ENCODE results near the gene PSMD13.

PSMD13 gene

GRCh38 chr11:230431-230830, 6.3 kb upstream of the PSMD13 start:
- Histone ChIP-seq H3K36me3 (replicated peaks in 1 of 2; ENCODE audit: control insufficient read depth in 2 of 2, insufficient read depth in 2 of 2, low read length in 2 of 2) (peaks cover 0 to 36% of the 10 kb centered on the region in 2 donors), H3K27ac (replicated peaks; ENCODE audit: low read length) (no peak overlapping the region), H3K23ac (ENCODE audit: low read depth, low read length, poor library complexity) (no peak overlapping the region), H2AFZ (ENCODE audit: low read length) (no peak overlapping the region), H3K9ac (ENCODE audit: low read depth, low read length, poor library complexity) (peak overlapping the region; percentile 50), H3K9me3 (replicated peaks in 1 of 2; ENCODE audit: control insufficient read depth in 2 of 2, insufficient read depth in 1 of 2, low read depth in 1 of 2, low read length in 2 of 2) (no peaks in the 10 kb centered on the region), H2BK12ac (ENCODE audit: low read length) (no peak overlapping the region), H3K27me3 (ENCODE audit: control insufficient read depth in 3 of 3, insufficient read depth in 3 of 3, low read depth in 1 of 3, low read length in 3 of 3) (no peaks in the 10 kb centered on the region), H3K14ac (ENCODE audit: low read length) (no peak overlapping the region), H4K91ac (ENCODE audit: low read depth, low read length, poor library complexity) (no peak overlapping the region), H2AK5ac (ENCODE audit: low read depth, low read length) (no peak overlapping the region), H3K79me1 (ENCODE audit: low read depth, low read length) (peaks cover 3% of the 10 kb centered on the region), H3K18ac (ENCODE audit: low read length) (no peak overlapping the region), H2BK5ac (ENCODE audit: low read length) (no peak overlapping the region), H3K4me2 (ENCODE audit: insufficient read depth, low read length, poor library complexity, severe bottlenecking) (no peak overlapping the region), H4K8ac (ENCODE audit: low read depth, low read length) (no peak overlapping the region), H3K4ac (ENCODE audit: low read length) (no peak overlapping the region), H3K4me3 (ENCODE audit: low read length in 2 of 2) (no peak overlapping the region), H2BK15ac (ENCODE audit: low read length) (no peak overlapping the region), H2BK120ac (ENCODE audit: low read depth, low read length) (no peak overlapping the region), H3K4me1 (ENCODE audit: control insufficient read depth in 2 of 2, insufficient read depth in 1 of 2, low read depth in 1 of 2, low read length in 2 of 2) (peaks cover 0 to 2% of the 10 kb centered on the region in 2 donors)
- no CpG with 5 or more reads among the region's 10 CpGs for WGBS, 2 donors (ENCODE audit: extremely low coverage in 2 of 2, insufficient read length in 2 of 2, insufficient replicate concordance in 1 of 2)
- DNase-seq (ENCODE audit: low spot score): no peak

- WGBS, 2 donors (ENCODE audit: extremely low coverage in 2 of 2, insufficient read length in 2 of 2, insufficient replicate concordance in 1 of 2): no CpG with 5 or more reads among the region's 20 CpGs
Observed at GRCh38 chr11:232783-233565, 3.8 kb upstream of the PSMD13 start.

GRCh38 chr11:235180-235579, 1.6 kb upstream of the PSMD13 start:
- no CpG with 5 or more reads among the region's 8 CpGs for WGBS, 2 donors (ENCODE audit: extremely low coverage in 2 of 2, insufficient read length in 2 of 2, insufficient replicate concordance in 1 of 2)
- no peaks in the 10 kb centered on the region for H3K27me3 ChIP-seq (ENCODE audit: control insufficient read depth in 3 of 3, insufficient read depth in 3 of 3, low read depth in 1 of 3, low read length in 3 of 3)
- H2BK120ac ChIP-seq (ENCODE audit: low read depth, low read length): no peak overlapping the region
- peak overlapping the region; percentile 66 for H3K4me2 ChIP-seq (ENCODE audit: insufficient read depth, low read length, poor library complexity, severe bottlenecking)
- H3K18ac ChIP-seq (ENCODE audit: low read length): no peak overlapping the region
- H3K79me1 ChIP-seq (ENCODE audit: low read depth, low read length): peaks cover 6% of the 10 kb centered on the region
- H3K27ac ChIP-seq (replicated peaks; ENCODE audit: low read length): no peak overlapping the region
- H3K9ac ChIP-seq (ENCODE audit: low read depth, low read length, poor library complexity): no peak overlapping the region
- H4K91ac ChIP-seq (ENCODE audit: low read depth, low read length, poor library complexity): no peak overlapping the region
- H4K8ac ChIP-seq (ENCODE audit: low read depth, low read length): no peak overlapping the region
- peak overlapping the region; percentile 86 to 100 for H3K4me3 ChIP-seq (ENCODE audit: low read length in 2 of 2)
- no peak overlapping the region for H2BK15ac ChIP-seq (ENCODE audit: low read length)
- peaks cover 0 to 4% of the 10 kb centered on the region in 2 donors for H3K4me1 ChIP-seq (ENCODE audit: control insufficient read depth in 2 of 2, insufficient read depth in 1 of 2, low read depth in 1 of 2, low read length in 2 of 2)
- H3K9me3 ChIP-seq (replicated peaks in 1 of 2; ENCODE audit: control insufficient read depth in 2 of 2, insufficient read depth in 1 of 2, low read depth in 1 of 2, low read length in 2 of 2): no peaks in the 10 kb centered on the region
- H3K36me3 ChIP-seq (replicated peaks in 1 of 2; ENCODE audit: control insufficient read depth in 2 of 2, insufficient read depth in 2 of 2, low read length in 2 of 2): peaks cover 2 to 30% of the 10 kb centered on the region in 2 donors
- DNase-seq (ENCODE audit: low spot score): no peak
- H2AFZ ChIP-seq (ENCODE audit: low read length): no peak overlapping the region
- H3K4ac ChIP-seq (ENCODE audit: low read length): no peak overlapping the region
- no peak overlapping the region for H3K23ac ChIP-seq (ENCODE audit: low read depth, low read length, poor library complexity)
- H2BK12ac ChIP-seq (ENCODE audit: low read length): no peak overlapping the region
- H3K14ac ChIP-seq (ENCODE audit: low read length): no peak overlapping the region
- no peak overlapping the region for H2AK5ac ChIP-seq (ENCODE audit: low read depth, low read length)
- H2BK5ac ChIP-seq (ENCODE audit: low read length): no peak overlapping the region

More at GRCh38 chr11:232783-233565, 3.8 kb upstream of the PSMD13 start:
- no peak overlapping the region for H4K91ac ChIP-seq (ENCODE audit: low read depth, low read length, poor library complexity)
- no peak for DNase-seq (ENCODE audit: low spot score)
- H2BK5ac ChIP-seq (ENCODE audit: low read length): no peak overlapping the region
- no peak overlapping the region for H2BK15ac ChIP-seq (ENCODE audit: low read length)
- H3K27ac ChIP-seq (replicated peaks; ENCODE audit: low read length): no peak overlapping the region
- no peak overlapping the region for H3K4me3 ChIP-seq (ENCODE audit: low read length in 2 of 2)
- H3K9me3 ChIP-seq (replicated peaks in 1 of 2; ENCODE audit: control insufficient read depth in 2 of 2, insufficient read depth in 1 of 2, low read depth in 1 of 2, low read length in 2 of 2): no peaks in the 10 kb centered on the region
- H2BK12ac ChIP-seq (ENCODE audit: low read length): no peak overlapping the region
- H3K23ac ChIP-seq (ENCODE audit: low read depth, low read length, poor library complexity): no peak overlapping the region
- no peak overlapping the region for H3K18ac ChIP-seq (ENCODE audit: low read length)
- H3K4ac ChIP-seq (ENCODE audit: low read length): no peak overlapping the region
- H3K79me1 ChIP-seq (ENCODE audit: low read depth, low read length): peaks cover 5% of the 10 kb centered on the region
- H2AK5ac ChIP-seq (ENCODE audit: low read depth, low read length): no peak overlapping the region
- no peak overlapping the region for H2AFZ ChIP-seq (ENCODE audit: low read length)
- peaks cover 0 to 4% of the 10 kb centered on the region in 2 donors for H3K4me1 ChIP-seq (ENCODE audit: control insufficient read depth in 2 of 2, insufficient read depth in 1 of 2, low read depth in 1 of 2, low read length in 2 of 2)
- H2BK120ac ChIP-seq (ENCODE audit: low read depth, low read length): no peak overlapping the region
- no peak overlapping the region for H3K9ac ChIP-seq (ENCODE audit: low read depth, low read length, poor library complexity)
- no peak overlapping the region for H4K8ac ChIP-seq (ENCODE audit: low read depth, low read length)
- H3K27me3 ChIP-seq (ENCODE audit: control insufficient read depth in 3 of 3, insufficient read depth in 3 of 3, low read depth in 1 of 3, low read length in 3 of 3): no peaks in the 10 kb centered on the region
- H3K14ac ChIP-seq (ENCODE audit: low read length): no peak overlapping the region
- peaks cover 0 to 32% of the 10 kb centered on the region in 2 donors for H3K36me3 ChIP-seq (replicated peaks in 1 of 2; ENCODE audit: control insufficient read depth in 2 of 2, insufficient read depth in 2 of 2, low read length in 2 of 2)
- H3K4me2 ChIP-seq (ENCODE audit: insufficient read depth, low read length, poor library complexity, severe bottlenecking): no peak overlapping the region

GRCh38 chr11:235609-235996, 1.2 kb upstream of the PSMD13 start:
- DNase-seq (ENCODE audit: low spot score): no peak
- H3K18ac ChIP-seq (ENCODE audit: low read length): peak overlapping the region; percentile 96
- no peak overlapping the region for H3K4ac ChIP-seq (ENCODE audit: low read length)
- WGBS, 2 donors (ENCODE audit: extremely low coverage in 2 of 2, insufficient read length in 2 of 2, insufficient replicate concordance in 1 of 2): no CpG with 5 or more reads among the region's 13 CpGs
- no peak overlapping the region for H4K8ac ChIP-seq (ENCODE audit: low read depth, low read length)
- peak overlapping the region; percentile 89 for H3K23ac ChIP-seq (ENCODE audit: low read depth, low read length, poor library complexity)
- no peak overlapping the region for H2BK15ac ChIP-seq (ENCODE audit: low read length)
- peak overlapping the region; percentile 72 for H2BK5ac ChIP-seq (ENCODE audit: low read length)
- H3K4me3 ChIP-seq (ENCODE audit: low read length in 2 of 2): peak overlapping the region; percentile 86 to 100
- peaks cover 2 to 30% of the 10 kb centered on the region in 2 donors for H3K36me3 ChIP-seq (replicated peaks in 1 of 2; ENCODE audit: control insufficient read depth in 2 of 2, insufficient read depth in 2 of 2, low read length in 2 of 2)
- H3K4me2 ChIP-seq (ENCODE audit: insufficient read depth, low read length, poor library complexity, severe bottlenecking): peak overlapping the region; percentile 66
- H3K79me1 ChIP-seq (ENCODE audit: low read depth, low read length): peaks cover 6% of the 10 kb centered on the region
- H3K9ac ChIP-seq (ENCODE audit: low read depth, low read length, poor library complexity): peak overlapping the region; percentile 90
- peak overlapping the region; percentile 96 for H2AFZ ChIP-seq (ENCODE audit: low read length)
- H3K14ac ChIP-seq (ENCODE audit: low read length): peak overlapping the region; percentile 94
- H2BK12ac ChIP-seq (ENCODE audit: low read length): no peak overlapping the region
- no peaks in the 10 kb centered on the region for H3K9me3 ChIP-seq (replicated peaks in 1 of 2; ENCODE audit: control insufficient read depth in 2 of 2, insufficient read depth in 1 of 2, low read depth in 1 of 2, low read length in 2 of 2)
- H3K4me1 ChIP-seq (ENCODE audit: control insufficient read depth in 2 of 2, insufficient read depth in 1 of 2, low read depth in 1 of 2, low read length in 2 of 2): peaks cover 0 to 4% of the 10 kb centered on the region in 2 donors
- no peaks in the 10 kb centered on the region for H3K27me3 ChIP-seq (ENCODE audit: control insufficient read depth in 3 of 3, insufficient read depth in 3 of 3, low read depth in 1 of 3, low read length in 3 of 3)
- H4K91ac ChIP-seq (ENCODE audit: low read depth, low read length, poor library complexity): no peak overlapping the region
- no peak overlapping the region for H2BK120ac ChIP-seq (ENCODE audit: low read depth, low read length)
- H2AK5ac ChIP-seq (ENCODE audit: low read depth, low read length): no peak overlapping the region
- H3K27ac ChIP-seq (replicated peaks; ENCODE audit: low read length): peak overlapping the region; percentile 80
